KMS-11 (cell line): ENCODE measurements around the gene ARHGAP25.
A peak's percentile ranks its signal among the peaks of the same experiment; 100 is the strongest.

ENCODE experiments used
- H2AFZ ChIP-seq: fragments of 200-600 bp; sonication (generic); 2 replicates; pipeline ENCODE4 v1.6.1; 2016; ENCODE audit warnings: antibody characterized with exemption, mixed run types, low read depth
- H3K27ac ChIP-seq: fragments of 200-600 bp; sonication (generic); 2 replicates; pipeline ENCODE4 v1.6.1; 2016; ENCODE audit warnings: mild to moderate bottlenecking, mixed run types
- H3K27me3 ChIP-seq: fragments of 200-600 bp; sonication (generic); 2 replicates; pipeline ENCODE4 v1.6.1; 2017; ENCODE audit warnings: mild to moderate bottlenecking, low read depth, mixed run types, moderate library complexity; ENCODE audit not compliant: insufficient read depth
- H3K36me3 ChIP-seq: fragments of 200-600 bp; sonication (generic); 2 replicates; pipeline ENCODE4 v1.6.1; 2017; ENCODE audit warnings: mild to moderate bottlenecking, mixed run types; ENCODE audit not compliant: insufficient read depth
- H3K4me1 ChIP-seq: fragments of 200-600 bp; sonication (generic); 2 replicates; pipeline ENCODE4 v1.6.1; 2016; ENCODE audit warnings: mild to moderate bottlenecking, low read depth, mixed run types; ENCODE audit not compliant: poor library complexity, severe bottlenecking
- H3K4me2 ChIP-seq: fragments of 200-600 bp; sonication (generic); 2 replicates; pipeline ENCODE4 v1.7.0; 2016; ENCODE audit warnings: mild to moderate bottlenecking, mixed run types
- H3K4me3 ChIP-seq: fragments of 200-600 bp; sonication (generic); IDR thresholded peaks from 2 replicates; pipeline ENCODE4 v1.6.1; 2017; ENCODE audit warnings: low read depth, low read length, mixed read lengths; ENCODE audit not compliant: insufficient read depth
- H3K79me2 ChIP-seq: fragments of 200-600 bp; sonication (generic); 2 replicates; pipeline ENCODE4 v1.6.1; 2016; ENCODE audit warnings: low read depth, mixed run types; ENCODE audit not compliant: insufficient read depth
- H3K9ac ChIP-seq: fragments of 200-600 bp; sonication (generic); 2 replicates; pipeline ENCODE4 v1.6.1; 2016; ENCODE audit warnings: mild to moderate bottlenecking, mixed run types
- H4K20me1 ChIP-seq: fragments of 200-600 bp; sonication (generic); 2 replicates; pipeline ENCODE4 v1.6.1; 2016; ENCODE audit warnings: mild to moderate bottlenecking, mixed run types; ENCODE audit not compliant: insufficient read depth
- CTCF ChIP-seq: fragments of 200-600 bp; sonication (generic); conservative IDR thresholded peaks from 2 replicates; pipeline ENCODE4 v1.6.1; 2017; ENCODE audit warnings: low read depth, mild to moderate bottlenecking, antibody characterized with exemption, low read length, moderate library complexity, mixed read lengths

Gene ARHGAP25

GRCh38 chr2:68727683-68728375, 6.8 kb upstream of the ARHGAP25 start:
- no peak overlapping the region for H3K4me3 ChIP-seq
- H3K27ac ChIP-seq, result peak overlapping the region; percentile 80
- H3K27me3 ChIP-seq, result no peaks in the 10 kb centered on the region
- no peak for TF ChIP-seq CTCF
- H4K20me1 ChIP-seq, result no peaks in the 10 kb centered on the region
- H3K4me1 ChIP-seq, result peaks cover 42% of the 10 kb centered on the region
- no peaks in the 10 kb centered on the region for H3K36me3 ChIP-seq
- H2AFZ ChIP-seq, result peak overlapping the region; percentile 59
- H3K9ac ChIP-seq, result peak overlapping the region; percentile 49; the same call in 1 of the 2 replicates
- H3K79me2 ChIP-seq, result no peaks in the 10 kb centered on the region
- peak overlapping the region; percentile 41 for H3K4me2 ChIP-seq

GRCh38 chr2:68730828-68731227, 3.8 kb upstream of the ARHGAP25 start:
- Histone ChIP-seq H4K20me1 (no peaks in the 10 kb centered on the region), H3K4me2 (no peak overlapping the region), H2AFZ (no peak overlapping the region), H3K36me3 (no peaks in the 10 kb centered on the region), H3K4me3 (no peak overlapping the region), H3K27me3 (no peaks in the 10 kb centered on the region), H3K4me1 (peaks cover 27% of the 10 kb centered on the region), H3K79me2 (no peaks in the 10 kb centered on the region), H3K27ac (no peak overlapping the region), H3K9ac (no peak overlapping the region)
- TF ChIP-seq CTCF, result no peak

GRCh38 chr2:68732036-68732932, 2.3 kb upstream of the ARHGAP25 start:
- no peak overlapping the region for H3K4me2 ChIP-seq

GRCh38 chr2:68733365-68733764, 1.2 kb upstream of the ARHGAP25 start:
- no peaks in the 10 kb centered on the region for H4K20me1 ChIP-seq
- no peaks in the 10 kb centered on the region for H3K36me3 ChIP-seq
- H3K4me1 ChIP-seq, result peaks cover 17% of the 10 kb centered on the region
- no peak for TF ChIP-seq CTCF
- no peaks in the 10 kb centered on the region for H3K79me2 ChIP-seq
- no peak overlapping the region for H3K4me3 ChIP-seq
- H3K27ac ChIP-seq, result no peak overlapping the region
- no peak overlapping the region for H3K9ac ChIP-seq
- H3K27me3 ChIP-seq, result no peaks in the 10 kb centered on the region
- no peak overlapping the region for H3K4me2 ChIP-seq
- no peak overlapping the region for H2AFZ ChIP-seq

More at GRCh38 chr2:68732036-68732932, 2.3 kb upstream of the ARHGAP25 start:
- no peak overlapping the region for H3K27ac ChIP-seq
- no peak overlapping the region for H3K4me3 ChIP-seq
- no peak overlapping the region for H2AFZ ChIP-seq
- no peak overlapping the region for H3K9ac ChIP-seq
- H4K20me1 ChIP-seq, result no peaks in the 10 kb centered on the region
- no peak for TF ChIP-seq CTCF
- peaks cover 18% of the 10 kb centered on the region for H3K4me1 ChIP-seq
- H3K36me3 ChIP-seq, result no peaks in the 10 kb centered on the region
- H3K79me2 ChIP-seq, result no peaks in the 10 kb centered on the region
- no peaks in the 10 kb centered on the region for H3K27me3 ChIP-seq
